AG08396 (cell line): ENCODE measurements around the gene ORAI3.
A peak's percentile ranks its signal among the peaks of the same experiment; 100 is the strongest.

Source experiments
- DNase-seq: peaks from one replicate; pipeline ENCODE4 v3.0.0; 2012; ENCODE audit warnings: low spot score, mixed read lengths

The ORAI3 gene

DNA sequence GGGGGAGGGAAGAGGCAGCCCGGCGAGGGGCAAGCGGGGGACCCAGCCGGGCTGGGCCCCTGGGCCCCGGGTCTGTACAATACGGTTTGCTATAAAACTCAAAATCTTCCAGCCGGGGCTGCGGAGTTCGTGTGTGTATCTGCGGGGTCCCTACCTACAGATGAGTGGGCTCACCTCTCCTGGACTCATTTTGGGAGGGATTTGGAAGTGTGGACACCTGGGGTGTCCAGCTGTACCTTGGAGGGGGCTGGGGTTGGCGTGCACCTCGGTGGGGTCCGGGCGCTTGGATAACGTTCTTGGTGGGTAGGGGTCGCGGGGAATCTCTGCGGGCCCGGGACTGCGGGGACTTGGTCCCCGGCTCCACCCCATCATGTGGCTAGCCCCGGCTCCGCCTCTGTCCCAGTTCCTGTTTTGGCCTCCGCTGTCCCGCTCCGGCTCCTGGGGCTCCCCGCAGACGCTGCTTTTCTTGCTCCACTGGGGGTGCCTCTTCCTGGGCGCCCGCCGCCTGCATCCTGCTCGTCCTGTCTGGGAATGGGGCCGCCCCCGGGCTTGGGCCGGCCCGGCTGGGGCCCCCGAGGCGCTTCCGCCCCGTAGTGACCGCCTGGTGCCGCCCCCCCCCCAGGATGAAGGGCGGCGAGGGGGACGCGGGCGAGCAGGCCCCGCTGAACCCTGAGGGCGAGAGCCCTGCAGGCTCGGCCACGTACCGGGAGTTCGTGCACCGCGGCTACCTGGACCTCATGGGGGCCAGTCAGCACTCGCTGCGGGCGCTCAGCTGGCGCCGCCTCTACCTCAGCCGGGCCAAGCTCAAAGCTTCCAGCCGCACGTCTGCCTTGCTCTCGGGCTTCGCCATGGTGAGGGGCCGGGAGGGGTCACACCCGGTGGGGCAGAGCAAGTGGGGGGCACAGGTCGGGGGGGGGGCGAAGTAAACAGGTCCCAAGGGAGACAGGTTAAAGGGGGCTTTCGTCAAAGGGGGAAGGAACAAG, at the start of gene ORAI3:
Gene ORAI3 (plus strand): TSS at position 402 of the 983 bp plus-strand sequence. CDS start 222 bp downstream, at position 624.
- DNase-seq: peak; percentile 77

DNA sequence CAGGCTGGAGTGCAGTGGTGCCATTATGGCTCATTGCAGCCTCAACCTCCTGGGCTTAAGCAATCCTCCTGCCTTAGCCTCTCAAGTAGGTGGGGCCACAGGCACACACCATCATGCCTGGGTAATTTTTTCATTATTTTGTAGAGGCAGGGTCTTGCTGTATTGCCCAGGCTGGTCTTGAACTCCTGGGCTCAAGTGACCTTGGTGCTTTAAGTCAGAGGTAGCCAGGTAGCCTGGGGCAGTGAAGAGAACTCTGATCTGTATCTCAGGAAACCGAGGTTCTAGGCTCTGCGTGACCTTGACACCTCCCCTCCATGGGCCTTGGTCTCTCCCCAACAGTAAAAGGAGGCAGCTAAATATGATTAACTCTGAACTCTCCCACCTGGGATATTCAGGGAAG, 49.1 kb upstream of the ORAI3 start:
- no peak for DNase-seq

DNA sequence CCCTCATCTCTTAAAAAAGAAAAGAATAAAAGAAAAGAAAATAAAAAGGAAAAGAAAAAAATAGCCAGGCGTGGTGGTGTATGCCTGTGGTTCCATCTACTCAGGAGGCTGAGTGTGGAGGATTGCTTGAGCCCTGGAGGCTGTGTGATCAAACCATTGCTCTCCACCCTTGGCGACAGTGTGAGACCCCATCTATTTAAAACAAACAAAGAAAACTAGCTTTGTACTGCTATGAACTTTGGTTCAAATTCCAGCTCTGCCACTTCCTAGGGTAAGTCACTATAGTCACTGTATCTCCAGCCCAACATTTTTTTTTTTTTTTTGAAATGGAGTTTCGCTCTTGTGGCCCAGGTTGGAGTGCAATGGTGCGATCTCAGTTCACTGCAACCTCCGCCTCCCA, 48.3 kb upstream of the ORAI3 start:
- DNase-seq: no peak

DNA sequence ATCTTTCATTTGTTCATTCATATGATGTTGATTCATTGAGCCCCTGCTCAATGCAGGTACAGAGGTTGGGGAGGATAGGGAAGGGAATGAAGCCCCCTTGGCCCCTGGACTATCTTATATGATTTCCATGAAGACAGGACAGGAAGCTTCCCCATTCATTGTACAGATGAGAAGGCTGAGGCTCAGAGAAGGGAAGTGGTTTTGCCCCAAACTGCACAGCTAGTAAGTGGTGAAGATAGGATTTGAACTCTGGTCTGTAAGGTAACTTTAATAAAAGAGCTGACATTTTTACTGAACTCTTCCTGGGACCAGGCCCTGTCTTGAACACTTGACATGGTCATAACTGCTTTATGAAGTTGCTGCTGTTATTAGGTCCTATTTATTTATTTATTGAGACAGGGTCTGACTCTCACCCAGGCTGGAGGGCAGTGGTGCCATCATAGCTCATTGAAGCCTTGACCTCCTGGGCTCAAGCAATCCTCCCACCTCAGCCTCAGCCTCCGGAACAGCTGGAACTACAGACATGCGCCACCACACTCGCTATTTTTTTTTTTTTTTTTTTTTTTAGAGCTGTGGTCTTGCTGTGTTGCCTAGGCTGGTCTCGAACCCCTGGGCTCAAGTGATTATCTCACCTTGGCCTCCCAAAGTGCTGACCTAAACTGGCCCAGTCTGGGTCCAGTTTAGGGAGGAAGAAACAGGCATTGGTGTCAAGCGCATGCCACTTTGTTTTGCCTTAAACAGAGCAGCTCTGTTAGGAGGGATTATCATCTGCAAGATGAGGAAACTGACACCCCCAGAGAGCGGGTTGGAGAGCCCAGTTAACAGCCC, 47.5 kb upstream of the ORAI3 start:
- DNase-seq: no peak

DNA sequence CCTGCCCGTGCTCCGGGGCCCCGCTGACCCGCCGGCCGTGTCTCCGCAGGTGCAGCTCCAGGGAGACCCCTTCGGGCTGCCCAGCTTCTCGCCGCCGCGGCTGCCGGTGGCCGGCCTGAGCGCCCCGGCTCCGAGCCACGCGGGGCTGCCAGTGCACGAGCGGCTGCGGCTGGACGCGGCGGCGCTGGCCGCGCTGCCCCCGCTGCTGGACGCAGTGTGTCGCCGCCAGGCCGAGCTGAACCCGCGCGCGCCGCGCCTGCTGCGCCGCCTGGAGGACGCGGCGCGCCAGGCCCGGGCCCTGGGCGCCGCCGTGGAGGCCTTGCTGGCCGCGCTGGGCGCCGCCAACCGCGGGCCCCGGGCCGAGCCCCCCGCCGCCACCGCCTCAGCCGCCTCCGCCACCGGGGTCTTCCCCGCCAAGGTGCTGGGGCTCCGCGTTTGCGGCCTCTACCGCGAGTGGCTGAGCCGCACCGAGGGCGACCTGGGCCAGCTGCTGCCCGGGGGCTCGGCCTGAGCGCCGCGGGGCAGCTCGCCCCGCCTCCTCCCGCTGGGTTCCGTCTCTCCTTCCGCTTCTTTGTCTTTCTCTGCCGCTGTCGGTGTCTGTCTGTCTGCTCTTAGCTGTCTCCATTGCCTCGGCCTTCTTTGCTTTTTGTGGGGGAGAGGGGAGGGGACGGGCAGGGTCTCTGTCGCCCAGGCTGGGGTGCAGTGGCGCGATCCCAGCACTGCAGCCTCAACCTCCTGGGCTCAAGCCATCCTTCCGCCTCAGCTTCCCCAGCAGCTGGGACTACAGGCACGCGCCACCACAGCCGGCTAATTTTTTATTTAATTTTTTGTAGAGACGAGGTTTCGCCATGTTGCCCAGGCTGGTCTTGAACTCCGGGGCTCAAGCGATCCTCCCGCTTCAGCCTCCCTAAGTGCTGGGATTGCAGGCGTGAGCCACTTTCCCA, 46.6 kb upstream of the ORAI3 start:
- DNase-seq: peak; percentile 93

DNA sequence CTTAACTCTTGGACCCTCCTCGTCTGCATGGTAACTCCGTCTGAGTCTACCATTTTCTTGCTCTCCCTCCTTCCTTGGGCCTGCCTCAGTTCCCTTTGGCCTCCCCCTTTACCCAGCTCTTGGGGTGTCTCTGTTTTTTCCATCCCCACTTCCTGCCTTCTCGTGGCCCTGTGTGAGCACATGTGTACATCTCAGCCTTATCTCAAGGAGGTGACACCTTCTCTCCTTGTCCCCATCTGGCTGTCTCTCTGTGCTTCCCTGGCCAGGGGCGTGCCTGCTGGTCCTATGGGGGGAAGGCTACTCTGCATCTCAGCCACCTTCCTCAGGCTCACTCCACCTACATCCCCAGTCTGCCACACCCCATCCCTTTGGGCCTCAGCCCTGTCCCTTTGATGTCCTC, 45.9 kb upstream of the ORAI3 start:
- DNase-seq: no peak

DNA sequence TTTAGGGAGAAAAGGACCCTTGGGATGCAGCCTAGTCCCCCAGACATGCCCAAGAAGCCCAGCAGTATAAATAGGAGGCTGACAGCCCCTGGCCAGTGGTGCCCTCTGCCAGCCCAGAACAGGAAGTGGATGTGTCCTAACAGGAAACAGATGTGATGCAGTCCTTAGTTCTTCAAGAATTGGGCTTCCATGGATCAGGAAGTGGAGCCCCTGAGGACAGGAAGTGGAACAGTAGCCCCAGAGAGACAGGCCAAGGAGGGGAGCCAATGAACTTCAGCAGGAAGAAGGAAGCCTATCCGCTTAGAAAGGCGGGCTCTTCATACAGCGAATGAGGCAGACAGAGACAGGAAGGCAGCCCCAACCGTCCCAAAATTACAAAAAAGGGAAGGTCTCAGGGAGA, 45.3 kb upstream of the ORAI3 start:
- peak; percentile 46 for DNase-seq

DNA sequence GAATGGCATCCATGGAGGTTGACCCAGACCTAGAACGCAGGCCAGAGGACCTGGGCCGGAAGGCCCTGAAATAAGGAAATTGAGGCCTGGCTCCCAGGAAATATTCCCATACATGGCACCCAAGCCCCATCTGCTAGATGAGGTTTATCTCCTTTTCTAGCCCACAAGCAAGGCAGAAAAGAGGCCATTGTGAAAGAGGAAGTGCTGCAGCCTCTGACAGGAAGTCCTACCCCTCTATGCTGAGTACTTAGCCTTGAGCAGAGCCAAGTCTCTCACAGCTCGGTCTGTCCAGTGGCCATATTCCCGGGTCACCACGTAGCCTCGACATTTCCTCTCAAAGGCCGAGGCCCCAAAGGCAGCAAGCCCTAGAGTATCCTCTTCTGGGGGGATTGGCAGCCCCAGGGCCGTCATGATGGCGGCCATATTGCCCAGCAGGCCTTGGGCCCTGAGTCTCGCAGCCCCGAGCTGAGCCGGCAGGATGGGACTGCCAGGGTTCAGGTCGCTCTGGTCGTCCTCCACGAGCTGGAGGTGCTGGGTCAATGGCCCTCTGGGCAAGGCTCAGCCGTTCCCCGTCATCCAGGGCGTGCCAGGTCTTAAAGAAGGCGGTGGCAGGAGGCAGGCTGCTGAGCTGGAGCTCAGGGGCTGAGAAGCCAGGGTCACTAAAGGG, 44.6 kb upstream of the ORAI3 start:
- DNase-seq: no peak

DNA sequence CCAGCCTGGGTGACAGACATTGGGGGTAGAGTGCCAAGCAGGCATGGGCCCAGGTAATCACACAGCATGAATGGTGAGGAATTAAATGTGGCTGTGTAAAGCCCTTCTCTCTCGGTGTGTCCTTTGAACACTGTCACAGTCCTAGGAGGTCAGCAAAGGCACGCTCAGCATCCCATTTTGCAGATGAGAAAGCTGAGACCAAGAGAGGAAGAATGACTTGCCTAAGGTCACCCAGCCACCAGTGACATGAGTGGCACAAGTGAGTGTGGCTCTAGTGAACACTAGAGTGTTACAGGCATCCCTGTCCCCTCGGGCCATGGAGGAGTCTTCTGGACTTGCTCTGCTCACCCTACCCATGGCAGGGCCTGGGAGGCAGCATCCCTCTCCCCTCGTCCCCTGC, 41.8 kb upstream of the ORAI3 start:
- no peak for DNase-seq

DNA sequence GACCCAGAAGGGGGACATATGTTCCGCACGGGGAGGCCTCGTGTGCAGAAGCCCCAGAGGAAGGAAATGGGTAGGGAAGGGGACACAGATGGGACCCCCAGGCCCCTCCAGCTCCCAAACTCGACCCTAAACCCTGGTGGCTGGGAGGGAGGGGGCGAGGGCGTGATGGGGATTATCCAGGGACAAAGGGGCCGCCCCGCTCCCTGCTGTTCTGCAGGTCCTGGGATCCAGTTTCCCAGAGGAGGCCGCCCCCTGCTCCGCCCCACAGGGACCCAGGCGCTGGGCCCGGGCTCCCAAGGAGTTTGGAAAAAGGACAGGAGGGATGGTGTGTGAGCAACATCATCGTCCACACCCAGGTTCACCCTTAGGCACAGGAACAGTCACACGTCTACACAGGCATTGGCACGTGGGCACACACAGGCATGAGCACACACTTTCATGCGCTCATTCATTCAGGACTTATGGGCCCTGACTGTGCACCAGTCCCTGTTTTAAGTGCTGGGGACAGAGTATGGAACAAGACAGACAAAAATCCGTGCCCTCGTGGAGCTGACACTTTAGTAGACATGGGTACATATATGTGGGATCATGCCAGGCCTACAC, 38.3 kb upstream of the ORAI3 start:
- no peak for DNase-seq

DNA sequence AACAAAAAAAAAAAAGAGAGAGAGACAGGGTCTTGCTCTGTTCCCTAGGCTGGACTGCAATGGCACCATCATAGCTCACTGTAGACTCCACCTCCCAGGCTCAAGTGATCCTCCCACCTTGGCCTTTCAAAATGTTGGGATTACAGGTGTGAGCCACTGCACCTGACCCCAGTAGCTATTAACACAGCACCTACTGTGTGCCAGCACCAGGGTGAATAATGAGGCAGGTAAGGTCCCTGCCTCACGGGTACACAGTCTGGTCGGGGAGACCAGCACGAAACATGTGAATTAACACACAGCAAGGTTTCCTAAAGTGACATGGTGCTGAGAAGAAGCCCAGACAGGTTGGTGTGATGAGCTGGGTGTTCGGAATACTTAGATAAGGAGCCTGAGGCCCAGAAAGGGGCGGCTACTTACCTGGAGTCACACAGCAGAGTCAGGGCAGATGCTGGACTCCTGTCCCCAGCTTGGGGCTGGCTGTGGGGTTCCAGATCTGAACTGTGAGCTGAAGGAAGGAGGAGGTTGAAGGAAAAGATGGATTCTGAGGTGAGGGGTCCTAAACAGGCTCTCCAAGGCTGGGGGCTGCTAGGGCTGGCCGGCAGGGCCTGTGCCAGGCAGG, 36.0 kb upstream of the ORAI3 start:
- no peak for DNase-seq

DNA sequence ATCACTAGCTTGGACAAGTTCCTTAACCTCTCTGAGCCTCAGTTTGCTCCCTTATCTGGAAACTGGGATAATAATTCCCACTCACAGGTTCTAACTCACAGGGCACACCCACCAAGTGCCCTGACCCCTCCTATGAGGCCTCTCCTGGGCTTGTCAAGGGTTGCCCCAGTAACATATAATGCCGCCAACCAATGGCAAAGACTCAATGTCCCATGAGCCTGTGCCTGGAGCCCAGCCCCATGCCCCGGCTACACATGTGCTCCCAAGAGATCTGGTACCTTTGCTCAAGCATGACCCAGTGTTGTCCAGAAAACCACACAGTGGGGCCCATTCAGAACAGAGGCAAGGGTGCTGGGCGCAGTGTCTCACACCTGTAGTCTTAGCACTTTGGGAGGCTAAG, 34.0 kb upstream of the ORAI3 start:
- no peak for DNase-seq

DNA sequence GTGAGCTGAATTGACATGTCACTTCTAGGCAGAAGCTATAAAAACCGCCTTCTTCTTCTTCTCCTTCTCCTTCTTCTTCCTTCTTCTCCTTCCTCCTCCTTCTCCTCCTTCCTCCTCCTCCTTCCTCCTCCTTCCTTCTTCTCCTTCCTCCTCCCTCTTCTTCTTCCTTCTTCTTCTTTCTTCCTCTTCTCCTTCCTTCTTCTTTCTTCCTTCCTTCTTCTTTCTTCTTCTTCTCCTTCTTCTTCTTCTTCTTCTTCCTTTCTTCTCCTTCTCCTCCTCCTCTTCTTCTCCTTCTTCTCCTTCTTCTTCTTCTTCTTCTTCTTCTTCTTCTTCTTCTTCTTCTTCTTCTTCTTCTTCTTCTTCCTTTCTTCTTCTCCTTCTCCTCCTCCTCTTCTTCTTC, 30.3 kb upstream of the ORAI3 start:
- DNase-seq: no peak

DNA sequence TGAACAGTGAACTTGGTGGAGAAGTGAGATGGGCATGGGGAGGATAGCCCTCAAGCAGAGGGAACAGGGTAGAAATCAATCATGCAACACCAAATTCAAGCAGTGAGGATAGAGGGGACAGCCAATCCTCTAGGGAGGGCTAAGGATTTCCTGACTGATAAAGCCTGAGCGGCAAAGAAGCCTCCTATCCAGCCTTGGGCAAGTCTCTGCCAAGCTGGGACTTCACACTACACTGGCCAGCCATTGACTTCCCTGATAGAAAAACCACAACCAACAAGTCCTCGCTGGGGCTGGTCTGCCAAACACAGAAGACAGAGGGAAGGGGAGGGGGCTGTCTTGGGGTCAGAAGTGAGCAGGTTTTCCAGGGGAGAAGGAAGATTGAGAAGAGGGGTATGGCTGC, 28.0 kb upstream of the ORAI3 start:
- no peak for DNase-seq

DNA sequence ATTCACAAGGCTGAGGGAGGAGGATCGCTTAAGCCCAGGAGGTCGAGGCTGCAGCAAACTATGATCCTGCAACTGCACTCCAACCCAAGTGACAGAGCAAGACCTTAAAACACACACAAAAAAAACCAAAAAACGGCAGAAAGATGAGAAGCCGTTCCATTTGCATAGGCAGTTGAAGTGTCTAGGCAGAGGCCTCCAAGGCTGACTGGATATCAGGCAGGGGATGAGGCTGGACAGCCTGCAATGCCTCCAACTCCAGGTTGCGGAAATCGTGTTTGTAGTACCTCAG, 27.5 kb upstream of the ORAI3 start:
- DNase-seq: no peak

DNA sequence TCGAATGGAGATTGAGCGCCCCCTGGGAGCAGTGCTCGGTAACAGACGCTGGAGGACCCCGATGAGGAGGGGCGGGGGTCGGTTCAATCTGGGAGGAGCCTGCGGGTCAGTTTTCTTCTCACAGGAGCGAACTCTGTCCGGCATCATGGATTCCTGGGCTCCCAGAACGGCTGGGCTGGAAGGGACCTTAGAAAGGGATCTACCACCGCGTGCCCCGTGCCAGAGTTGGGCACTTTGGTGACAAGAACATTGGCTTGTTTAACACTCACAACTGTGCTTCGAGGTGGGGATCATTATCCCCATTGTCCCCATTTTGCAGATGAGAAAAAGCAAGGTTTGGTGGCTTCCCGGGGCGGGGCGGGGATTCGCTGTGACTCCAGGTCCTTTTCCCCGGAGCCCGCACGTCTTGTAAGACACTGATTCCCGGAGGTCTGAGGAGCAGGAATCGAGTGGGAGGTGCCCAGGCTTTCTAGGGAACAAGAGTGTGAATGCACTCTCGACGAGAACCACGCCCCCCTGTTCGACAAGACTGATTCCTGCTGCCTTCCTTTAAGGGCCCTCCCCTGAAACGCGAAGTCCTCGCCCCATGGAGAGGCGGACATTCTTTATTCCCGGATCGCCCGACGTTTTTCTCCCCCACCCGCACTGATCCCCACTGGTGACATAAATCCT, 27.0 kb upstream of the ORAI3 start:
- peak; percentile 85 for DNase-seq

DNA sequence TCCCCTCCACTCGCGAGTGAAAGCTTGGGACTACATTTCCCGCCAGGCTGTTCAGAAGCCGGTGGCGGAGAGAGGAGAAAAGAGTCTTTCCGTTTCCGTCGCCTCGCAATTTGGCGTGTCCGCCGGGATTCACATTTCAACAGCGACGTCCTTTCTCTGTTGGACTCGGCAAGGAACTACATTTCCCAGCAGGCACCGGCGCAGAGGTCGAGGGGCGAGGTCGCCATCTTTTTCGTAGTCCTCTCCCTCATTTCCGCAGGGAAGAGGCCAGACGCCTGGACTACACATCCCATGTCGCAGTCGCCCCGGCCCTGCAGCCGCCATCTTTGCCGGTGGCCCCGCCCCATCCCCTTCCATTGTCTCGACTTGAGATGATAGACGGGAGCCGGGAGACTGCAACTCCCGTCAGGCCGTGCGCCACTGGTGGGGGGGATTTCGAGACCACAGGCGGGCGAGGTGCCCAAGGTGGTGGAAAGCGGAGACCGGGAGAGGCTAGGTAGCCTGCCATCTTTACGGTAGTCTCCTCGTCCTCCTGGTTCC, 26.4 kb upstream of the ORAI3 start:
- peak; percentile 95 for DNase-seq

DNA sequence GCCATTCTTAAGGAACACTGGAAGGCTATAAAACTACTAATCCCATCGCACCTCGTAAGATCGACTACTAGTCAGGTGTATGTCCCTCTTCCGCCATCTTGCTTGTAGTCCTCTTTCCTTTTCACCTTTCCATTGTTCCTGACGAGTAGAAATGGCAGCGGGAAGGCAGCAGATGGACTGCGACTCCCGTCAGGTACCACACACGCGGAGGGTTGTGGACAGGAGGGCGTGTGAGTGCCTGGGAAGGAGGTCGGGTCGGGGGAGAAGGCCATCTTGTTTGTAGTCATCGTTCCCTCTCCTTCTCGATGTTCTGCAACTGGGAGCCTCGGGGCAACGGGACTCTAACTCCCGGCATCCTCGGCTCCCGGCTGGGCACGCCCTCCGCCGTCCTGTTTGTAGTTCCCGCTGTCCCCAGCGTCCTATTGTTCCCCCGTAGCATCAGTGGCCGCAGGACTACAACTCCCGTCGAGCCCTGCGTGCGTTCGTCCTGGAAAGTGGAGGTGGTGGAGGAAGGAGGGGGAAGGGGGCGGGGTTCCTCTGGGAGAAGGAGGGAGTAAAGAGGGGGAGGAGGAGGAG, 25.8 kb upstream of the ORAI3 start:
- DNase-seq: peak; percentile 97

DNA sequence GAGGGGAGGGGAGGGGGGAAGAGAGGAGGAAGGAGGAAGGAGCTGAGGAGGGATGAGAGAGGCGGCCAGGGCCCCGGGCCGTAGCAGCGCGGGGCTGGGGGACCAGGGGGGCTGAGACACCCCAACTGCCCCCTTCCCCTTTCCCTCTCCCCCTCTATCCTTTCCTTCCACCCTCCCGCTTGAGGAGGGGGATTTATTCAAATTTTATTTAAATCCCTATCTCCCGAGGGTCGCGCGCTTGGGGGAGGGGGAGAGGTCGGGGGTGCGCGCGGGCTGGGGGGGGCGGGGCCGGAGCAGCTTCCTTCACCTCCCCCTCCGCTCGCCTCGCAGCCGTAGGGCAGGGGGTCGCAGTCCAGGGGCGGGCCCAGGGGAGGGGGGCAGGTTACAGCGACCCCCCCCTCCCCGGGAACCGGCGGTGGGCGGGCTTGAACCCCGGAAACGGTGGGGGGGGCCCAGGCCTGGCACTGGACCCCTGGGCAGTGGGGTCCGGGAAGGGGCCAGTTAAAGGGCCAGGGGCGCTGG, 25.3 kb upstream of the ORAI3 start, which contains the start of gene FBXL19:
Gene FBXL19 (plus strand): TSS at position 19 of the 522 bp plus-strand sequence. CDS start 2,183 bp downstream, outside the sequence.
- DNase-seq: peak; percentile 26
